ENCODE measurements around the gene AQP2.

AQP2 gene

GRCh38 chr12:49963976-49964815 is 13.7 kb downstream of the AQP2 start:
- no peak for DNase-seq (ENCODE audit: low read depth)
- no peak overlapping the region for H3K4me3 ChIP-seq (ENCODE audit: low read depth, low read length)
- in situ Hi-C loops (cut with HindIII; ENCODE audit: low sequenced_read_pairs): no loop called here
- no peak for TF ChIP-seq CTCF (IDR thresholded peaks at IDR 0.05; ENCODE audit: low read depth, low read length, missing control alignments)

- in situ Hi-C loops (cut with HindIII; ENCODE audit: low sequenced_read_pairs): loop anchor here (5.0 kb wide), 1 partner anchor 102 kb away; no protein-coding TSS in a partner anchor
- no peak for TF ChIP-seq CTCF (IDR thresholded peaks at IDR 0.05; ENCODE audit: low read depth, low read length, missing control alignments)
- H3K4me3 ChIP-seq (ENCODE audit: low read depth, low read length): no peak overlapping the region
- no peak for DNase-seq (ENCODE audit: low read depth)
Observed at GRCh38 chr12:49964849-49965624, 14.5 kb downstream of the AQP2 start.

GRCh38 chr12:49965836-49966235 is 15.3 kb downstream of the AQP2 start:
- no peak for DNase-seq (ENCODE audit: low read depth)
- H3K4me3 ChIP-seq (ENCODE audit: low read depth, low read length): no peak overlapping the region
- in situ Hi-C loops (cut with HindIII; ENCODE audit: low sequenced_read_pairs): loop anchor here (5.0 kb wide), 1 partner anchor 101 kb away; no protein-coding TSS in a partner anchor
- TF ChIP-seq CTCF (IDR thresholded peaks at IDR 0.05; ENCODE audit: low read depth, low read length, missing control alignments): no peak

GRCh38 chr12:49966511-49967041 is 16.0 kb downstream of the AQP2 start:
- no peak overlapping the region for H3K4me3 ChIP-seq (ENCODE audit: low read depth, low read length)
- in situ Hi-C loops (cut with HindIII; ENCODE audit: low sequenced_read_pairs): loop anchor here (5.0 kb wide), 1 partner anchor 101 kb away; no protein-coding TSS in a partner anchor
- no peak for TF ChIP-seq CTCF (IDR thresholded peaks at IDR 0.05; ENCODE audit: low read depth, low read length, missing control alignments)
- DNase-seq (ENCODE audit: low read depth): no peak

GRCh38 chr12:49967042-49967776 is 16.7 kb downstream of the AQP2 start:
- in situ Hi-C loops (cut with HindIII; ENCODE audit: low sequenced_read_pairs): loop anchor here (5.0 kb wide), 1 partner anchor 100 kb away; no protein-coding TSS in a partner anchor
- peak overlapping the region; percentile 33 for H3K4me3 ChIP-seq (ENCODE audit: low read depth, low read length)

More at GRCh38 chr12:49967042-49967776, 16.7 kb downstream of the AQP2 start:
- TF ChIP-seq CTCF (IDR thresholded peaks at IDR 0.05; ENCODE audit: low read depth, low read length, missing control alignments): peak; percentile 81
- DNase-seq (ENCODE audit: low read depth): peak; percentile 62

Measured in astrocyte of the cerebellum (primary cell).